ENCODE data around the gene GRAMD4.
"Not testable (repeated sequence)": the region's sequence is repeated elsewhere in the genome, so short reads cannot be mapped to it uniquely, and the experiment has no call there.

GRAMD4 gene

GRCh38 chr22:46637711-46638600 lies 17.8 kb downstream of the GRAMD4 start:
- no peak for DNase-seq (ENCODE audit: low spot score)

- DNase-seq (ENCODE audit: low spot score), result no peak
Measured at GRCh38 chr22:46638601-46639431, 18.6 kb downstream of the GRAMD4 start.

DNA sequence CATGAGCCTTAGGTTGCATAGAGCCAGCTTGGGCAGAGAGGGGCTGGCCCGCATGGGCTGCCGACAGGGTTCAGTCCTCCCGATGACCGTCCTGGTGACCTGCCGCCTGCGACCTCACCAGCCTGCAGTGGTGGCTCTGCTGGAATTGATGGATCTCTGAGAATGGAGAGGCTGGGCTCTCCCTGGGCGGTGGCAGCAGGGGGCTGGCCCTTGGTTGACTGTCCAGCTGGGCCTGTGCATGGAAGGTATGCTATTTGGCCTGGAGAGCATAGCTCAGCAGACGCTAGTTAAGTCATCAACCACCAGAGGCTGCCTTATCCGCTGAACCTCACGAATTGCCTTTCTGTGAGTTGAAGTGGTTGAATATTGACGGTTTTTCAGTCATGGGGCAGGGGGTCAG lies 19.7 kb downstream of the GRAMD4 start:
- no peak for DNase-seq (ENCODE audit: low spot score)

GRCh38 chr22:46640293-46641055 lies 20.3 kb downstream of the GRAMD4 start:
- DNase-seq (ENCODE audit: low spot score), result no peak

- no peak for DNase-seq (ENCODE audit: low spot score)
Measured at GRCh38 chr22:46641811-46642266, 21.7 kb downstream of the GRAMD4 start.

DNA sequence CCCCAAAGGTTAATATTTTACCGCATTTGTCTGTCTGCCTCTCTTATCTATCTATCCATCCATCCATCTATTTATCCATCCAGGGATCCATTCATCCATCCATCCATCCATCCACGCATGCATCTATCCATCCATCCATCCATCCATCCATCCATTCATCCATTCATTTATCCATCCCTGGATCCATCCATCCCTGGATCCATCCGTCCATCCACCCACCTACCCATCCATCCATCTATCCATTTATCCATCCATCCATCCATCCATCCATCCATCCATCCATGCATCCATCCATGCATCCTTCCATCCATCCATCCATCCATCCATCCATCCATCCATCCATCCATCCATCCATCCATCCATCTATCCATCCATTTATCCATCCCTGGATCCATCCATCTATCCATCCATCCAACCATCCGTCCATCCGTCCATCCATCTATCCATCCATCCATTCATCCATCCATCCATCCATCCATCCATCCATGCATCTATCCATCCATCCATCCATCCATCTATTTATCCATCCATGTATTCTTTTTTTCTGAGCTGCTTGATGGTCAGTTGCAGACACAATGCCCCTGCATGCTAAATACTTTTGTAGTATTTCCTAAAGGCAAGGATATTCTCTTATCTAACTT lies 22.8 kb downstream of the GRAMD4 start:
- DNase-seq (ENCODE audit: low spot score), result not testable (repeated sequence)

- DNase-seq (ENCODE audit: low spot score), result no peak
Measured at GRCh38 chr22:46646531-46647215, 26.5 kb downstream of the GRAMD4 start.

GRCh38 chr22:46648225-46648820 lies 28.1 kb downstream of the GRAMD4 start:
- not testable (repeated sequence) for DNase-seq (ENCODE audit: low spot score)

DNA sequence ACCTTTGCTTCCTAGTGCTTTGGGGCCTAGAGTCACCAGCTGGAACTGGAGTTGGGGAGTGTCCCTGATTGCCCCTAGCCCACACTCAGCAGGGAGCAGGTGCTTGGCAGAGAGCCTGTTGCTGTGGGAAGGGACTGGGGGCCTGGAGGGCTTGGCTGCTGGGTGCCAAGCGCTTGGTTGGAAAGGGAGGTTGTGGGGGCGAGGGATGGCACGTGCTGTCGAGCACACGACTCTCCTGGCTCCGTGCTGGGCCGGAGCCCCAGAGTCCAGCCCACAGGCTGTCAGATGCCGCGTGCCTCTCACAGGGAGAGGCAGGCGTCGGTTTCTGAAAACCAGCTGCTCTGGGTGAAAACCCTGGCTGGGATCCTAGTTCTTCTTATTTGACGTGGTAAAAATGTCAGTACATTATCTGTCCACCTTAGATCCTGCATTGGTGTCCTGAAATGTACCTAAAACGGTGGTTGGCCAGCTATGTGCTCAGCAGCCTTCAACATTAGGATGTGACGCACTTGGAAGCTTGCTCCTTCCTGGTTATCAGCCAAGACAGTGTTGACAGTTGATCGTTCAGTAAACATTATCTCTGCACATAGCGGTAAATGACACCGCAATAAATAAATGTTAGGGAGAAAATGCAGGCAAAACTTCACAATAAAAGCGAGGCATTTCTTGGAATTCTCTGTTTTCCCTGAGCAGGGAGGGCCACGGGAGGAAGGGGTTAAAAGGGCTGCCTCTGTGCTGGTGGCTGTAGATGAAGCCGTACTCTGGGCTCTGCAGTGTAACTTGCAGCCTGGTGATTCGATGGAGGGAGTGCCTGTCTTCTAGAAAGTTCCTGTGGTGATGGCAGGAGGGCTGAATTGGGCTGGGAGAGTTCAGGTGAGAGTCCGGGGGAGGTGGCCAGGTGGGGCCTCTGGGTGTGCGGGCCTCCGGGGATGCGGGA lies 29.2 kb downstream of the GRAMD4 start:
- no peak for DNase-seq (ENCODE audit: low spot score)

DNA sequence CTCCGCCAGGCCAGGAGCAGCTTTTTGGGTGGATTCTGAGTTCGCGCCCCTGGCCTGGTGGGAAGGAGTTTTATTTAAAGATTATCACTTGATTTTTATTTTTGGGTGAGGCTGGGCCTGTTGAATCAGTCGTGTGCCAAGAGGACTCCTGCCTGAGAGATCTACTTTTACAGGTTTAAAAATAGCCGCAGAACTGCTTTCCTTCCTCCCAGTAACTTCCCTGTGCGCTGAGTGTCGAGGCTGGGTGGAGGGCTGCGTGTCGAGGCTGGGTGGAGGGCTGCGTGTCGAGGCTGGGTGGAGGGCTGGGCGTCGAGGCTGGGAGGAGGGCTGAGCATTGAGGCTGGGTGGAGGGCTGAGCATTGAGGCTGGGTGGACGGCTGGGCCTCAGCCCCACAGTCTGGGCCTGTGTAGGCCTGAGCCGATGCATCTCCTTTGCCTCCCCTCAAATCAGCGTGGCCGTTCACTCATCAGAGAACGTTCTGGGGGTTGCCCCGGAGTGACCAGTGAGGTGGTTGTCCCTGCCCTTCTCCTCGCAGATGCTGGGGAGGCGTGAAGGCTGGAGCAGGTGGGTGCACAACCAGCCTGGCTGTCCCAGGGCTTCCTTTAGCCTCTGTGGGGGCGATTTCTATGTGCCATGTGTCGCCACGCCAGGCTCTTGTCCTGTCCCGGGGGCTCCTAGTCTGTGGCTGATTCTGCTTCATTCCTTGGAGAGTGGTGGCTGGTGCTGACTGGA lies 30.1 kb downstream of the GRAMD4 start:
- DNase-seq (ENCODE audit: low spot score), result no peak

DNA sequence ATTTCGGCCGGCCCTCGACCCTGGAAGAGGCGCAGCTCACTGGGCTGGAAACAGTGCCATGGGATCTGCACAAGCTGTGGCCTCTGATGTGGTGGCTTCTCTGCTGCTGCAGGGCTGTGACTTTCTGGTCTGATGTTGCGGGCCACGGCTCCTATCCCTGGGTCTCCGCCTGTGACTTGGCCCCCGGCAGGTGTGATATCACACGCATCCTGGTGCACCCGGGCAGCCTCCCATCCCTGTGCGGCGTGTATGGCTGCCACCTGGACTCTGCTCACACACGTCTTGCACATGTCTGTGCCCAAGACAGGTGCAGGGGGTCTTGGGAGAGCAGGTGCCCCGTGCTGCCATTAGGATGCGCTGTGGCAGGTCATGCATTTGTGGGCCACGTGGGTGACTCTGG lies 31.1 kb downstream of the GRAMD4 start:
- no peak for DNase-seq (ENCODE audit: low spot score)

DNA sequence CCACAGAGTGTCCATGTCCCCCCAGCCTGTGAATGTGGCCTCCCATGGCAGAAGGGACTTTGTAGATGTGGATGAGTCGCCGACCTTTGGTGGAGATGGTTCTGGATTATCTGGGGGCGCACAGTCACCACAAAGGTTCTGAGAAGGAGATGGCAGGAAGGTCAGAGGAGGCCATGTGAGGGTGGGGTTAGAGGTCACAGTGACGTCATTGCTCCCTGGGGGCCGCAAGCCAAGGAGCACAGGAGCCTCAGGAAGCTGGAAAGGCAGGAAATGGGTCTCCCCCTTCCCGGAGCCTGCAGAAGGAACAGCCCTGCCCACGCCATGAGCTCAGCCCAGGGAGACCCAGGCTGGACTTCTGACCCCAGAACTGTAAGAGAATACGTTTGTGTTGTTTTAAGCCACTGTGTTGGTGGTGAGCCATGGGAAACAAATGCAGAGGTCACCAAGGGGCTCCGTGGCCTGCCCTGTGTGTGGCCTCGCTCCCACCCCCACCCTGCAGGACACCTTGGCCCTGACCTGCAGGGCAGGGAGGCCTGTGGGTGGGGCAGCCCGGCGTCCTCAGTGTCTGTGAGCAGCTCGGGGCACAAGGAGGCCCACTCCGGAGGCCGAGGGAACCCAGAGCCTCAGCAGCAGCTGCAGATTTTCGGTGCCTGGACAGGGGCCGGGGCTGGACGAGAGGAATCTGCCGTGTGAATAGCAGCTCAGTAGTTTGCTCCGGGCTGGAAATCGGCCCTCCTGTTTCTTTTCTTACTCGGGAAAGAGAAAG lies 32.1 kb downstream of the GRAMD4 start:
- DNase-seq (ENCODE audit: low spot score), result no peak

GRCh38 chr22:46652847-46653331 lies 32.7 kb downstream of the GRAMD4 start:
- DNase-seq (ENCODE audit: low spot score), result no peak

DNA sequence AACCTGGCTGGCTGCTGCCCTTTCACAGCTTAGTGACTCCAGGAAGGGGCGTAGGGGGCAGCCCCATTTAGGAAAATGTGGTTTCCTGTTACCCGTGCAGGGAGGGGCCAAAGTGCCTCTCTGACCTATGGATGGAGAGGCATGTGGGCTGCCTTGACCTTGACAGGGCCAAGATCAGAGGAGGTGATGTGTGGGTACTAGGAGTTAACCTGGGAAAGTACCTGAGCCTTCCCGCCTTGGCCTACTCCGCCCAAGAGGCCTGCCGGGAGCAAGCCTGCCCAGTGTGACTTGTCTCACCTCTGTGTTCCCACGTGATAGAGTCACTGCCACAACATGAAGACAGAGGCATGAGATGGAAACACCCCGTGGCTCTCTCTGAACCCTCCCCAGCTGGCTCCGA lies 33.4 kb downstream of the GRAMD4 start:
- DNase-seq (ENCODE audit: low spot score), result no peak

DNA sequence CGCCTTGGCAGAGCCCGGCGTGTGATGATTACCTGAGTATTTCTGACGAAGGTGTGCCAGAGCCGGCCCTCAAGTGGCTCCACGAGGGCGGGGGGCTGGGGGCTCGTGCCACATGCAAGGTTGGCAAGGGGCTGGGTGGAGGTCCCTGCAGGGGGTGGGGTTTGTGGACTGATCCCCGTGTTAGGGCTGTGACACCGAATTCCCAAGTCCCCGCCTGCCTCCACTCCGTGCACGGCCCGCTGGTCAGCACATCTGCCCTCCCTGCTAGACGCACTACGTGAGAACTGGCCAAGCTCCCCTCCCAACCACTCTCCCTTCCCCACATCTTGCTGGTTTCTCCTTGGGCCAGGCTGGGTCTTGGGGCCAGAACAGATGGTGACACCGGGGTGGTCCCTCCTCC lies 34.2 kb downstream of the GRAMD4 start:
- no peak for DNase-seq (ENCODE audit: low spot score)

DNA sequence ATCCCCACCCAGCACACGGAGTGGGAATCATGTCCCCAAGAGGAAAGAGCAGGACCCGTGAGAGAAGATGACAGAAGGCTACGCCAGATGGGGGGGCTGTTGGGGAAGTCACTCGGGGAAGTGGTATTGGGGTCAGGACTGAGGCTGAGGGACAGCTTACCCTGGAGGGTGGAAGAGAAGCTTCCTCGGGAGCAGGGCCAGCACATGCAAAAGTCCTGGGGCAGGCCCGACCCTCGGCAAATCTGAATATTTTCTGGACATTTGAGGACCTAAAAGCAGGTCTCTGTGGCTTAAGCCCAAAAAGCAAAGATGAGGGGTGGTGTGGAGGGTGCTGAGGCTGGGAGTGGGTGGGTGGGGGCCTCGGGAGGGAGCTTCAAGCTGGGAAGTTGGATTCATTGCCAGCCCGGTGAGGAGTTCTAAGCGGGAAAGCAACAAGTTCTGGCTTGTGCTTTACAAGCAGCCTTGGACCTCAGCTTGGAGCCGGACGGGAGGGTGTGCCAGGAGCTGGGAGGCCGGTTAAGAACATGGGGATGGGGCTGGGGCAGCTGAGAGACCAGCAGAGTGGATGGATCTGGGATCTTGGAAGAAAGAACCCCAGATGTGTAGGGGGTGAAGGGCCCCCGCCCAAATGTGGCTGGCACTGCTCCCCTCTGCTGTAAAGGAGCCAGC lies 34.9 kb downstream of the GRAMD4 start:
- no peak for DNase-seq (ENCODE audit: low spot score)

GRCh38 chr22:46655861-46656608 lies 35.8 kb downstream of the GRAMD4 start:
- no peak for DNase-seq (ENCODE audit: low spot score)
